GM19468 (cell line): ENCODE results near the gene CCBE1.
"Not testable (repeated sequence)": the region's sequence is repeated elsewhere in the genome, so short reads cannot be mapped to it uniquely, and the experiment has no call there.

Experiments
- ATAC-seq: cut with Tn5 transposase; IDR thresholded peaks from one replicate; pipeline ENCODE4 v1.9.1; 2021; ENCODE audit warnings: mild to moderate bottlenecking, moderate library complexity, moderate number of reproducible peaks; ENCODE audit not compliant: unreplicated experiment; ENCODE audit errors: extremely low read depth

Gene CCBE1

DNA sequence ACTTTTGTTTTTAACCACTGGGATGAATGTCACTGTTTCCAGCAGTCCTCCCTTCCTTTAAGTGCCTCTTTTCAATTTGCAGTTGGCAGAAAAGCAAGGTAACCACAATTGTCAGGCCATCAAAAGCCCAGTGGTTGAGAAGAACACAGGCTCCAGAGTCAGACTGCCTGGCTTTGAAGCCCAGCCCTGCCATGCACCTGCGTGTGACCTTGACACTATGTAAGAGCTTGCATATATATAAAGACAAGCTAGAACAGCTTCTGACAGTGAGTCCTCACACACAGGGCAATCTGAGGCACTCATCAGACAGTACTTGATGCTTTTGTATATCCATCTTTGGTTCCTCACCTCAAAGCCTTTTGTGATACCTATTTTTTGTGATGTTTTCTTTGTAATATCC, 11.0 kb downstream of the CCBE1 start:
- ATAC-seq = no peak

DNA sequence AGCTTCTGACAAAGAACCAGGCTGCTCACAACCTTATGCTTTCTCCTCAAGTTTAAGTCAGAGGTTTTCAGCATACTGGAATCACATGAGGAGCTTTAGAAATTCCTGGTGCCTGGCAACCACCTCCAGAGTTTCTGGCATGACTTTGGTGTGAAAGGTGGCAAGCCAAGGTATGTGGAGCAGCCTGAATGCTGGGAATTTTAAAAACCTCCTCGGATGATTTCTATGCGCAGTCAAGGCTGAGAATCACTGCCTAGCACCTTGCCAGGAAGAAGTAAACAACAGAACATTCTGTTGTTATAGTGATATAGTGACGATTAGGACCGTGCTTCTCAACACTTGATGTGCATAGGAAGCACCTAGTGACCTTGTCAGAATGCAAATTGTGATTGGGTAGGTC, 11.7 kb downstream of the CCBE1 start:
- no peak for ATAC-seq

DNA sequence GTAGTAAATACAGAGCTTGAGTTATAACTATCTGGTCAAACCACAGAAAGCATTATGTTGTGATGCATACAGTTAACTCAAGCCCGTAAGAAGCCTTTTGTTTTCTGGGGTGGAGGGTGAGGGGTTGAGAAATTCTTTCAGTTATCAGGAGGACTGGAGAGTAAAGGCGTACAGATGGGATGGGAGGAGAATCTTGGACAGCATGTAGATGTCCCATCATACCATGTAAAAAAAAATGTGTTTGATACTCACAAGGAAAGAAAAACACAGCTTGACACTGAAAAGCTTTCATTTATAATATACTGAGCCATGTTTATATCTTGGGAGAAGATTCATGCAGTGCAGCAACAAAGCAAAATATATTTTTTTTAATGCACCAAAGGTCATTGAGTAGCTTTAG, 12.4 kb downstream of the CCBE1 start:
- no peak for ATAC-seq

DNA sequence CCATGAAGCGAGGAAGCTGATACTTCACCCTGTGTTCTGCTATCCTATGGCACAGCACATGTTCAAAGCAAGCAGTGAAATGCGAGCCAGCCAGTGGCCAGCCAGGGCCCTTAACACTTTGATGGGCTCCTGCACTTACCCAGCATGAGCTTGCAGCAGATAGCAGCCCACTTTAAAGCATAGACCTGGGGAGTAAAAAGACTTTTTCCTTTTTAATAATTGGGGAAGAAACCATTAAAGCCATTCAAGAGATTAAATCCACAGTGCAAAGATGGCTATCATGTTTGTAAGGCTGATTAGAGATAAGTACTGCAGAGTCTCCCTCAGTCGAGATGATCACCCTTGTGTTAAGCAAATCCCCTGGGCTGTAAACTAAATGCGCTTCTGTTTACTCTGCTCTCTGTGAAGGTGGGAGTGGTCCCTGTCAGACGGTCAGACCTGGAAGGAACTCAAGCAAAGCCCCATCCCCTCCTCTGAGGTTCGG, 15.7 kb downstream of the CCBE1 start:
- ATAC-seq = no peak

DNA sequence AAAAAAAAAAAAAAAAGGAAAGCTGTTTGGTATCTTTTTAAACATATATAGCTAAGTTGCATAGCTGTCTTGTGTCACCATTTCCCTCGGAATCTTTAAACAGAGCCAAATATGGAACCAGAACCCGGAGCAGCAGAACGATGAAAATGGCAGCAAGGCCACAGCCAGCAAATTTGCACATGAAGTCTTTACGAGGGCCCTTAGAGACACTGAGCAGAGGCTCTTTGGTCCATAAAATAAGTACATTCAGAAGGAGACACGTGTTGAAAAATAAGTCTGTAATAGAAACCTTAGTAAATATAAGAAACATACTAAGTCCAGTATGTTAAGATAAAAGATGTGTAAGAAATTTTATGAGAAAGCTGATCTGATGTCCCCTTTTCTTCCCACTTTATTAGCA, 16.2 kb downstream of the CCBE1 start:
- no peak for ATAC-seq

DNA sequence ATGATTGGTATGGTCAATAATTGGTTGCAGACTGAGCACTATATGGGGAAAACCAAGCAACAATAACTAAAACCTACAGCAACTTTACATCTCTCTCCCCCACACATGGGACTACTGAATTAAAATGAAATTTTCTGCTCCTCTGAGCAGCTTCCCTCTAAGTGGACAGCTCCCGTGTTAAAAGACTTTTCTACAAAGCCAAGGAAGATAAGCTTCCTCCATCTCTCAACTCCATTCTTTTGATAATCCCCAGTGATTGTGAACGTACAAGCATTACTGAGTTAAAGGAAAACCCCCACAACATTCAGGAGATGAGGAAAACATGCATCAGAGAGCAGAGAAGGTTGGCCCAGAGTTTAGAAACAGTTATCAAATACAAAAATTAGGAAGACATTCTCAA, 21.9 kb downstream of the CCBE1 start:
- no peak for ATAC-seq

DNA sequence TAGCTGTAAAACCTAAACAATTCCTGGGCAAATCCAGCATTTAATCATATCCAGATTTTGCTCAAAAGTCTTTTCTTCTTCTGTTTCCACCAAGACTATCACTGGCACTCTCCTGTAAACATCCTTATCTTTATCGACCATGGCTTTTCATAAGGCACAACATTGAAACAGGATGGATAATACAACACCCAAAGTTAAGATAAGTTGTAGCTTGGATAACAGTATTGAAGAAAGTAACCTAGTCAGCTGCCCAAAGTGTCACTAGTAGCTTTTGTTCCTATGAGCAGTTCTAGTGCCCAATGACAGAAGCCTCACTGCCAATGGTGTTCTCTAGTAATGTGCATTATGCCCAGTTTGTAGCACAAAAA, 22.3 kb downstream of the CCBE1 start:
- ATAC-seq = no peak

DNA sequence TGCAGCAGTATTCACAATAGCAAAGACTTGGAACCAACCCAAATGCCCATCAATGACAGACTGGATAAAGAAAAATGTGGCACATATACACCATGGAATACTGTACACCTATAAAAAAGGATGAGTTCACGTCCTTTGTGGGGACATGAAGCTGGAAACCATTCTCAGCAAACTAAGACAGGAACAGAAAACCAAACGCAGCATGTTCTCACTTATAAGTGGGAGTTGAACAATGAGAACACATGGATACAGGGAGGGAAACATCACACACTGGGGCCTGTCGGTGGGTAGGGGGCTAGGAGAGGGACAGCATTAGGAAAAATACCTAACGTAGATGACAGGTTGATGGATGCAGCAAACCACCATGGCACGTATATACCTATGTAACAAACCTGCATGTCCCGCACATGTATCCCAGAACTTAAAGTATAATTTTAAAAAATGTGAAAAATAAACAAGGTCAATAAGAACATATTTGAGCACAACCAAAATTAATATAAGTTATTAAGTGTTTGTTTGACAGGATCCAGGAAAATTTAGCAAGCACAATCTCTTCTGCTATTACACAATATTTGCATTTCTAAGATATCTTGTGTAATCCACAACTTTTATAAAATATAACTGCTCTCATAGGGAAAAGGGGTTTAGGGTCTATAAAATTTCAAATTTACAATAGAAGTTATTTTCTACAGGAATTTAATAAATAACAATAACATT, 22.9 kb downstream of the CCBE1 start:
- no peak for ATAC-seq

DNA sequence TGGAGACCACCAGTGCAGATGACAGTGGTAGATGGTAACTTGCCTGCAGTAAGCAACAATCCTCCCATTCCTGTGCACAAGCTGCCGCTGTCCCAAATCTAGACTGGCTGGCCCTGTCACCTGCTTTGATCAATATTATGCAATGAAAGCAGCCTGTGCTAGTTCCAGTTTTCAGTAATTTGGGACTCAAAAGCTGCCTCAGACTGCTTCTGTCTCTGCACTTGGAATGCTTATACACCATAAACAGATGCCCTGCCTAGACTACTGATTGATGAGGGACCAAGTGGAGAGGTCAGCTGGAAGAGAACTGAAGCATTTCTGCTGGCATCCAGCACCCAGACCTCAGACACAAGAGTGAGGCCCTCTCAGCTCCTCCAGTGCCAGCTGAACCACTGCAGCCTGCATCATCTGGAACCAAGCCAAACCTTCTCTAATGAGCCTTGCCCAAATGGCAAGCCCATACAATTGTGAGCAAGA, 24.9 kb downstream of the CCBE1 start:
- ATAC-seq = no peak

DNA sequence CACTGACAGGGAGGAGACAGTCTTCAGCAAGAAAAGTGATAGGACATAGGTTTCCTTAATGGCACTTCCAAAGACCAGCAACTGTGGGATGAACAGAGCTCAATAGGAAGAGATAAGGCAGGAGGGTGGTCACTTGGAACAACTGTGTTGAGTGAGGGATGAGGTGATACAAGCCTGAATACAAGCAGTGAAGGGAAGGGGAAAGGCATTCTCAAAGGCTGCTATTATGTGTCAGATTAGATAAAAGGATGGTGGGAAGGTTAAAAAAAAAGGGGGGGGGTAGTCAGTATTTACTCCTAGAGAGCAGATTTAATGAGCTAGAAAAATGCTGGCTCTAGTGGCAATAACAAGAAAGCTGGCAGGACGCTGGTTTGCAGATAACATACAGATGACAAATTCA, 25.7 kb downstream of the CCBE1 start:
- no peak for ATAC-seq

DNA sequence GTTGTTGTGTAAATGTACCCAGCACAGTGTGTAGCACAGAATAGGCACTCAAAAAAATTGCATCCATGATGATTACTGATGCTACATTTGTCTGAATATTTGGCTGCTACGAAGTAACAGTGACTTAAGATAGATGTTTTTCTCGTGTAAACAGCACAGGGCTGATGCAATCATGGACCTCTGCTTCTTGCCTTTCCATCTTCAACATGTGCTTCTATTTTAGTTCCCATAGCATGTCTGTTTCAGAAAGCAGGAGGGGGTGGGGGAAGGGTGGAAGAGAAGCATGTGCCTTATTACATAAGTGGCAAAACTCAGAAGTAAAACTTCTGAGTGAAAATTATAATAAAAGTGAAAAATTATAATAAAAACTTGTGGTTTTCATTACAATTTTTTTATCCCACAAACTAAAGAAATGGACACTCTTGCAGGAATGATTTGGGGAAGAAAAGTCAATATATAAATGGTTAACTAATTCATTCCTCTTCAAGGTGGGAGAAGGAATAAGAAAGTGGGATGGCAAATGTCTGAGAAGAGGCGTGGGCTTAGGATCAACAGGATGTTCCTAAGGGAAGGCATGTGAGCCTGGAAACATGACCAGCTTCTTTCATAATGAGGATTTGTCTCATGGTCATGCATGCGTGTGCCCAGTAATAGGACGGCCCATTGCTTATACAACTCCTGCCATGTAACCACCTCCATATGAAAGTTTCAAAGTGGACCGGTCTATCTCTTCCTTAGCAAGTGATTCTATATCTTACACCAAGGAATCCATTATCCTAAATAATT, 27.2 kb downstream of the CCBE1 start:
- ATAC-seq = no peak

DNA sequence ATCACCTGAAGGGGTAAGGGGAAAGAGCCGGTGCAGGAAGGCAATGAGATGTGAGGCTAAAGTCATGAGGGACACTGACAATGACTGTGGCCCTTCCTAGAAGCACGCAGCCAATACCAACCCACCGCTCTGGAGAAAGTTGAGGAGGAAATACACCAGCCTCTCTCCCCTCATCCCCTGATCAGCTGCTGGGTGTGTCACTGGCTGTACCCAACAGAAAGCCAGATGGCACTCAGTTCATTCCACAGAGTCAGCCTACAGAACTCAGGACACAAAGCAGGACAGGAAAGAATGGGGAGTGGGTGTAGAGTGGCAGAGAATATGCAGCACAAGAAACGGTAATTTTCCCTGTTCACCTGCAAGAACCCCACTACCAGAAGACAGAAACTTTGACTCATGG, 29.7 kb downstream of the CCBE1 start:
- no peak for ATAC-seq

DNA sequence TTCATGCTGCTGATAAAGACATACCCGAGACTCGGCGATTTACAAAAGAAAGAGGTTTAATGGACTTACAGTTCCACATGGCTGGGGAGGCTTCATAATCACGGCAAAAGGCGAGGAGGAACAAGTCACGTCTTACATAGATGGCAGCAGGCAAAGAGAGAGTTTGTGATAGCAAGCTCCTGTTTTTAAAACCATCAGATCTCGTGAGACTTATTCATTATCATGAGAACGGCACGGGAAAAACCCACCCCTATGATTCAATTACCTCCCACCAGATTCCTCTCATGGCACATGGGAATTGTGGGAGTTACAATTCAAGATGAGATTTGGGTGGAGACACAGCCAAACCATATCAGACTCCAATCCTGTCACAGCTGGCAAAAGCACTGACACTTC, 31.2 kb downstream of the CCBE1 start:
- not testable (repeated sequence) for ATAC-seq

DNA sequence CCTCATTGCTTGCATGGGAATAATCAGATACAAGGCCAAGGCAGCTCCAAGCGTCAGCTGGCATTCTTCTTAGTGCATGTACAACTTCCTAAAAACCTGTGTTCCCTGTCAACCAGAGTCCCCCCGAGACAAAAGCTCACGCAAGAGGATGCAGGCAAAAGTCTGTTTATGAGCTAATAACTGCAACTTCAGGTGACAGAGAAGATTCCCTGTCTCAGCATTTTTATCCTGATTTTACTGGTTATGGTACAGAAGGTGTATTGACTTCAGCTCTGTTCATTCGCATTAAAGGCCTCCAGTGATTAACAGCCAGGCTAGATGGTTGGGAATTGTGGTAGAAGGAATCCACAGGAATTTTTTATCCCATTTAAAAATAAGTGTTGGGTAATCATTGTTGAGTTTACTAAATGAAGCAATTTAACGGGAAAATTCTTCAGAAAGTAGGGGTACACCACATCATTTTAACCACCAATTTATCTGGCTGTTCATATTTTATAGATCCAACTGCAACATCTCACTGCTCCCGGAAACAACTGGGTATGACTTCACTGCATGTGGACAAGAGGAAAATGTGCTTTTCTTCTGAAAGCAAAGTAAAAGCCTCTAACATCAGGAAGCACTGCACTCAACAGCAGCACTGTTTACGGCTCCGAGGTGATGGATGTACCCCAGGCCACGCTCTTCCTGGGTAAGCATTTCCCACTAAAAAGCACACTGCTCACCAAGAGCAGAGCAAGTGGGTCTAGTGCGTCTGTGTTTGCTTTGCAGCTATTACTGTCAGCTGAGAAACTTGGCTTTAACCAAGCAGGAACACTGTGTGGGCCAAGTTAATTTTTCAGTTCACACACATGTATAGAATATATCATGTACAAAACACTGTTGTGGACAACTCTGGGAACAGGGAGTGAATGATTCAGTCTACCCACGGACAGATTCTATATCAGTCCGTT, 31.9 kb downstream of the CCBE1 start:
- no peak for ATAC-seq

DNA sequence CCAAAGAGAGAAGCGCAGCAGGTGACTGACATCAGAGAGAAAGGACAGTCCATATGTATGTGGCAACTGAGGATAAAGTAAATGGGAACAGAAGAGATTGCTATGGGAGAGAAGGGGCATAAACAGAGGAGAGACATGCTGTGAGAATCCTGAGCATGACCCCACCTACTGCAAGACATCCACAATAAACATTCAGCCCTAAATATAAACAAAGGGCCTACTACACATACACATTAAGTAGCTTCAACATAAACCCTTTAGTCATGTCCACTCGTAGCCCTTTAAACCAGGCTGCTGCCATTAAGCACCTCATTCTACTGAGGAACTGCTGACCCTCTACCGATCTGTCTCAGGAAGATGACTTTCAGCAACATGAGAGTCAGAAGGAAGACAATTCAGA, 32.9 kb downstream of the CCBE1 start:
- no peak for ATAC-seq

DNA sequence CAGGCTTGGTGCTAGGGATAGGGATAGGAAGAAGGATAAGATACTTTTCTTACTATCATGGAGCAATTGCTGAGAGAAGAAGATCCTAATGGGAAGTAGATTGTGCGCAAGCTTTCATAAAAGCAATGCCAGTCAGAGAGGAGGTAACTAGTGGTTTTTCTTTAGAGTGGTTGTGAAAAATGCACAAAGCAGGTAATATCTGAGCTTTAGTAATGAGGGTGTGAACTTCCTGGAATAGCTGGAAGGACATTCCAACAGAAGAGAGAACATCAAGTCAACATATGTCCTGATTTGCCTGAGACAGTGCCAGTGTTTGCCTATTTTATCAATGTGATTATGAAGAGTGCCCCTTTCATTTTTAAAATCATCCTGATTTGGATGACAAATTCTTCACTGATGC, 34.1 kb downstream of the CCBE1 start:
- ATAC-seq = no peak

DNA sequence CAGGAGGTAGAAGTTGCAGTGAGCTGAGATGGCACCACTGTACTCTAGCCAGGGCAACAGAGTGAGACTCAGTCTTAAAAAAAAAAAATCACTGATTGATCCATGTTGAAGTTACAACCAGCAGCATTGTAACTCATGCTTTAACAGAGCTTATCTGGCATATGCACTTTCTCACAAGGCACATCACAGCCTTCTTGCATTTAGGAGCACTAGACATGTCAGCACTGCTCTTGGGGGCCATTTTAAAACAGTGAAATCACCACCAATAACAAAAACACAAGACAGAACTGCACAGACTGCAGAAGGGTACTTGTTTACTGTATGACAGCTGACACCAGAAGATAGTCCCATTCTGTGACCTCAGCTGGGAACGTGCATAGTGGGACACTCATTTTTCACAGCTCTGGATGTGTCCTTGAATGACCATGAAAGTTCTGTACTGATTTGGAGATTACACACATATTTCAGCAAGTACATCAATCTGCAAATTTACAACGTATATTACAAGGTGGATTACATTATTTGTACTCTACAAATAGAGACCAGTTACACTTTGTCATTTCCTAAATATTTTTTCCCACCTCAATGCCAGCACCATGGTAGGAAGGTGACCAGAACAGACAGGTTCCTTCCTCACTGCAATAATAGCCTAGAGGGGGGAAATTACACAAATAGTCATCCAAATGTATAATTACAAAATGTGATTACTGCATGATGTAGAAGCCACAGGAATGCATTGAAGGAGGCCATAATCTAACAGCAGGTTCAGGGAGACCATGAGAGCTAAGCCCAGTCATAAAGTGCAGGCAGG, 35.1 kb downstream of the CCBE1 start:
- ATAC-seq = no peak

DNA sequence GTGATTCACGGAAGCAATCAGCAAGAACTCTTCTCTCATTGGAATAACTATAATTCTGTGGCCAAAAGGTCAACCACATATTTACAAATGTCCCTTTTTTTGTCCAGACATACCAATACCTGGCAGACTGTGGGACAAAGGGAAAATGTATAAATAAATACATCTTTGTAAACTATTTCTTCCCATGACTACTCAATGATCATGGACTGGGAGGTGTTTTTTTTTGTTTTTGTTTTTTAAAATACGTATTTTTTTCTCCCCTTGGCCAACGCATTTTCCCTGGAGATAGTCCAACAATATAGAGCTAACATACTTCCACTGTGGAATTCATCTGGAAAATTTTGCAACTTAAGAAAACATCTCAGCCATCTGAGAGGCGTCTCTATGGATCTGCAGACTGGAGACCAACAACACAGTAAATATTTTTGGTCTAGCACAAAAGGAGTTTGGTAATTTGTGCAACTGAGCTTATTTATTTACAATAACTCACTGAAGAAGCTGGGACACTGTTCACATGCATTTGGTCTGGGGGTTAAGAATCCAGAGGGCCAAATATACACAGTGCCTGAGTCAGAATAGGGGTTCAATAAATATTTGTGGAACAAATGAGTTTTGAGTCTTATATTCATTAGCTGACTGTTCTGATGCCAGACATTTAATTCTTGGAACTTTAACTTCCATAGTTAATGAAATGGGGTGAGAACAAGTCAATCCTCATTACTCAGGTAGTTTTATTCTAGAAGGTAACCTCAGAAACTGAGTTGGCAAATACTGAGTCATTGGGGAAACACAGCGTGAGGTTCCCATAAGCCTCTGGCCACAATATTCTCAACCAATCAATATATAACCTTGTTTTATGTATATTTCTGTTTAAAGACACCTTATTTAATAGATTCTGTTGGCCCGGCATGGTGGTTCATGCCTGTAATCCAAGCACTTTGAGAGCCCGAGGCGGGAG, 36.2 kb downstream of the CCBE1 start:
- no peak for ATAC-seq

DNA sequence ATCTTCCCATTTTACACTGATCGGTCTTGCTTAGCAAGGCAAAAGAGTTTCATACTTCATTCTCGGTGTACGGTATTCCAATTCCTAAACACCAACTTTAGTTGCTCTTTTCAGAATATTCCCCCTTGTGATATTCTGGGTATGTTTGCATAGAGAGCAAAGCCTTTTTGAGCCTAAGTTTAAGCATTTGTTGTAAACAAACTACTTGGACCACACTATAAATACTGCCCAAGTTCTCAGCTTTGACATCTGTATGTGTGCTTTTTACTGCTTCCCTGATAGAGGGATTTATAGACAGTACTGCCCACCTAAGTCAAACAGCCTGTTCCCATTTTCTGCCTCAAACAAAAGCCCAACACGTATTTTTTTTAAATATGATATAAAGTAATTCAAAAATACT, 36.9 kb downstream of the CCBE1 start:
- ATAC-seq = no peak
